Activated effector memory CD4-positive, alpha-beta T cell treated with Interleukin-2 at 50 U/mL for 16 hours (primary cell): Measurements from ENCODE around the gene PRKAR1B.

Experiments
- DNase-seq: peaks from one replicate; pipeline ENCODE4 v3.0.0-alpha.2; 2020

PRKAR1B gene

DNA sequence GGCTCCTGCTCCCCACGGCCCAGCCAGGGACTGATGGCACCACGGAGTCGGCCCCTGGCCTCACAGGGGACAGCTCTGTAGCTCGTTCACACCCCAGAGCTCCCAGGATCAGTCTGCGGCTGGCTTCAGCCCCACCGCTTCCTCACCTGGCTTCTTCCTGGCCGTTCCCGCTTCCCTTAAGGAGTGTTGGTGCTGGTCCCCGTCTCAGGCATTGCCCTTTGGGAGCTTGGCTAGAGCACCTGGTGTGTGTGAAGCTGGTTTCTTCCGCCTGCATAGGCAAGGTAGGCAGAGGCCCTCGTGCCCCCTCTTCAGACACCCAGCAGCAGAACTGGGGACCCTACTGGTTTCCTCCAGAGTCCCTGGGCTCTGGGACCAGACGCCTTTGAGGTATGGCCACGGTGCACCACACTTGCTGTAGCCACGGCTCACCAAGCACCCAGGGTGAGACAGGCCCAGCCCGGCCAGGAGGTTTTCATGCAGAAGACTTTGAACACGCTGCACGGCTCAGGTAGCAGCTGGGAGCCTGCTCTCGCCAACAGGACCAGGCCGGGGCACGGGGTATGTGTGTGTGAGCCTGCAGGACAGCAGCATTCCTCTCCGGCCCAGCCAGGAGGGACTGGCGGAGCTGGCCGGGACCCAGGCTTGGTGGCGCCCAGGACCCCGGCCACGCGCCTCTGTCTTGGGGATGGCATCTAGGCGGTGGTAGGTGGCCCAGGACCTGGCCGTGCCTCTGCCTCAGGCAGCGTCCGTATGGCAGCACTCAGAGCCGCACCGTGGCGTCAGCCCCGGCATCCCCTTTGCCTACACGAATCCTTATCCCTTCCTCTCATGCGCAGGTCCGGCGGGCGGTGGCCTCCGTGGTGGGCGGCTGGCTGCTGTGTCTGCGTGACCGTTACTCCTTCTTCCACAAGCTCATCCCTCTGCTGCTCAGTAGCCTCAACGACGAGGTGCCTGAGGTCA, 13.2 kb upstream of the PRKAR1B start:
- no peak for DNase-seq

DNA sequence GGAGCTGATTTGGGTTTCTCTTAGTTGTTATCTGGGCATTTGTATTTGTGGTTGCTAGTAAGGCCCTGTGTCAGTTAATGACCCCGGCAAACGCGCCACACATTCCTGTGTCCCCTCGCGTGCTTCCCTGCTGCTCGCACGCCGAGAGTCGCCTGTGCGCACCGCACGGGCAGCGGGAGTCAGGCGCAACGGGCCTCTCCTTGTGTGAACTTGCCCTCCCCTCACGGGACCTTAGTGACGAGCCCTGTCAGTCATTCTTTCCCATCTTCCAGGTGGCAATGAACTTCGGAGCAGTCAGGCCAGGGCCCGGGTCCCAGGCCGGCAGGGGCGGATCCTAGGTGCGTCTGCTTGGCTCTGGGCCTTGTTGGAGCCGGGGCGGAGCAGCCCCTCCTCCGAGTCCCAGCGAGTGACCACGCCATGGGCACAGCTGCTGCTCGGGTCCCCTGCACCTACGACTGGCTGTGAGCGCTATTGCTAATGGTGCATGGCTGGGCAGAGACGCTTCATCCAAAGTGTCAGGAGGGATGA, 12.4 kb upstream of the PRKAR1B start:
- DNase-seq, result no peak

DNA sequence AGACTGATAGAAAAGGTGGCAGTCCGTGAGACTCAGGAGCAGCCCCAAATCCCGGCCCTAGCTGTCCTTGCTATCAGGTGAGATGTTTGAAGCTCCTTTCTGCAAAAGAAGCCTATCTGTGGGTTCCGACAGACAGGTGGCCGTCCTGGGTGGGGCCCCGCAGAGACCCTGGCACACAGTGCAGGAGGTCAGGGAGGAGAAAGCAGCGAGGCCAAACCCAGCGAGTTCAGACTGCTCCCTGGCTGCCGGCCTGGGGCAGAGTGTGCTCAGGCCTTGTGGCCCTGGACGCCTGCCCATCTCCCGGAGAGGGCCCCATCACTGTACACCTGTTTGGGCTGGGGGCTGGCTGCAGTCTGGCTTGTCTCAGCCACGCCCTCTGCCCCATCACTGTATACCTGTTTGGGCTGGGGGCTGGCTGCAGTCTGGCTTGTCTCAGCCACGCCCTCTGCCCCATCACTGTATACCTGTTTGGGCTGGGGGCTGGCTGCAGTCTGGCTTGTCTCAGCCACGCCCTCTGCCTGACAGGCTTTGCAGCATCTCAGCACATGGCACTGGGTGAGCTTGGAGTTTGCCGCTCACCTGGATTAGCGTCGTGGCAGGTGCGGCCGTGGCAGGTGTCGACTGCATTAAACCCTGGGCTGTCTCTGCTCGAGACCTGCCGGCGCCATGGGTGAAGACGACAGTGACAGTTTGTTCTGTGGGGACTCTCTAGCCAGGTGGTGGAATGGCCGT, 11.8 kb upstream of the PRKAR1B start:
- DNase-seq, result no peak

DNA sequence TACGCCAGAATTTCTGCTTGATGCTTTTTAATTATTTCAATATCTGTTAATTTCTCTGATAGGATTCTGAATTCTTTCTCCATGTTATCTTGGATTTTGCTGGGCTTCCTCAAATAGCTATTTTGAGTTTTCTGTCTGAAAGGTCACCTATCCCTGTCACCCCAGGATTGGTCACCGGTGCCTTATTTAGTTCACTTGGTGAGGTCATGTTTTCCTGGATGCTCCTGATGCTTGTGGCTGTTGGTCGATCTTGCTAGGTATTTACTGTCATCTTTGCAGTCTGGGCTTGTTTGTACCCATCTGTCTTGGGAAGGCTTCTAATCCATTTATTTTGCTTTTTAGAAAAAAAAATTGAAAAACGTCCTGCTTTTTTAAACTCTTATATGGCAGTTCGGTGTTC, 11.2 kb upstream of the PRKAR1B start:
- no peak for DNase-seq

DNA sequence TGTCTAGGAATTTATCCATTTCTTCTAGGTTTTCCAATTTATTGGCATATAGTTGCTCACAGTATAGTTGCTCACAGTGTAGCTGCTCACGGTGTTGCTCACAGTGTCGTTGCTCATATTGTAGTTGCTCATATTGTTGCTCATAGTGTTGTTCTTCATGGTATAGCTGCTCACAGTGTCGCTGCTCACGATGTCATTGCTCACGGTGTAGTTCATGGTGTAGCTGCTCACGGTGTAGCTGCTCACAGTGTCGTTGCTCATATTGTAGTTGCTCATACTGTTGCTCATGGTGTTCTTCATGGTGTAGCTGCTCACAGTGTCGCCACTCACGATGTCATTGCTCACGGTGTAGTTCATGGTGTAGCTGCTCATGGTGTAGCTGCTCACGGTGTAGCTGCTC, 7.7 kb upstream of the PRKAR1B start:
- no peak for DNase-seq

DNA sequence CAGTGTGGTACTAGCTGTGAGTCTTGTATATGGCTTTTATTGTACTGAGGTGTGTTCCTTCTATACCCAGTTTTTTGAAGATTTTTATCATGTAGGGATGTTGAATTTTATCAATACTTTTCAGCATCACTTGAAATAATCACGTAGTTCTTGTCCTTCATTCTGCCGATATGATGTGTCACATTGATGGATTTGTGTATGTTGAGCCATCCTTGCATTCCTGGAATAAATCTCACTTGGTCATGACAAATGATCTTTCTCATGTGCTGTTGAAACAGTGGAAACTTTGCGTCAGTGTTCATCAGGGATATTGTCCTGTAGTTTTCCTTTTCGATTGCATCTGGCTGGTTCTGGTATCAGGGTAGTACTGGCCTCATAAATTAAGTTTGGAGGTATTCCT, 7.1 kb upstream of the PRKAR1B start:
- no peak for DNase-seq

DNA sequence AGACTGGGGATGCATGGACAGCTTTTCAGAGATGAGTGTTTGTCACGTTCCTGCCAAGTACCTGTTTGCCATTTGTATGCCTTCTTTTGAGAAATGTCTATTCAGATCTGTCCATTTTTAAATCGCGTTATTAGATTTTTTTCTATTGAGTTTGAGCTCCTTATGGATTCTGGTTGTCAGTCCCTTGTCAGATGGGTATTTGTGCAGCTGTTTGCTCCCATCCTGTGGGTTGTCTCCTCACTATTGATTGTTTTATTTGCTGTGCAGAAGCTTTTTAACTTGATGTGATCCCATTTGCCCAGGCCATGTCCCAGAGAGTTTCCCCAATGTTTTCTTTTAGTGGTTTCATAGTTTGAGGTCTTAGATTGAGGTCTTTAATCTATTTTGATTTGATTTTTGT, 5.5 kb upstream of the PRKAR1B start:
- no peak for DNase-seq

DNA sequence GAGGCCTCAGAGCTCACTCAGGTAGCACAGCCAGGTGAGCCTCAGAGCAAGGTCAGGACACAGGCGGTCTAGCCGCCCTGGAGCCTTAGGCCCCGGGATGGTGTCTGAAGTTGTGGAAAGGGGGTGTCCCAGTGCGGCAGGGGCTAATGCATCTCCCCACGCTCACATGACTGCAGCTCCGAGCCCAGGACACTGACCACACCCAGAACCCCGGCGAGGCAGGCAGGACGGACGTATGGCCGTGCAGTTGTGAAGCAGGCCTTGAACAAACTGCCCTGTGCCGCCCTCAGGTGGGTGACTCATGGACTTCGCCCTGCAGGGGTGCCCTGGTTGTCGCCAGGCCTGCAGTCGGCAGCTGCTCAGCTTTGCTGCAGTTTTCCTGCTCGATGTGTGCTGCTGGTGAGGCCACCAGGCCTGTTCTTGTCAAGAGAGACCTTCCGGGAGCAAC, 5.0 kb upstream of the PRKAR1B start:
- DNase-seq, result no peak

DNA sequence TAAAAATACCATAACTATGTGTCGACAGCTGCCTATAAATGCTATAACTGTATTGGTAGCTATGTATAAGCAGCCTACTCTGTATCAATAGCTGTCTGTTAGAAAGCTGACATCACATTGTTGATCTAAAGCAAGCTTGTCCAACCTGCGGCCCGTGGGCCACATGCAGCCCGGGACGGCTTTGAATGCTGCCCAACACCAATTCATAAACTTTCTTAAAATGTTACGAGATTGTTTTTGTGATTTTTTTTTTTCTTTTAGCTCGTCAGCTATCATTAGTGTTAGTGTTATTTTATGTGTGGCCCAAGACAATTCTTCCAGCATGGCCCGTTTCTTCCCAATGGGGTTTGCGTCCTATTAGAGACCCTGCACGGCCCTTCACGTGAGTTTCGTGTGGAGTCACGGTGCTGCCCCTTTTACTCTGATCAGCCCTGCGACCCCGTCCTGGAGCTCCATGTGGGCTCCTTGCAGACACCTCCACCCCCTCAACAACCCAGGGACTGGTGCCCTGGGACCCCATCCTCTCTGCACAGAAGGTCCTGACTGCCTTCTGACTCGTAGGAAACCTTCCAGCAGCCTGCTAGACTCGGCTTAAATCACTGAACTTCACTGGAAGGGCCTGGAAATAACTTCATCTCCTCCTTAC, 4.5 kb upstream of the PRKAR1B start:
- DNase-seq, result no peak

DNA sequence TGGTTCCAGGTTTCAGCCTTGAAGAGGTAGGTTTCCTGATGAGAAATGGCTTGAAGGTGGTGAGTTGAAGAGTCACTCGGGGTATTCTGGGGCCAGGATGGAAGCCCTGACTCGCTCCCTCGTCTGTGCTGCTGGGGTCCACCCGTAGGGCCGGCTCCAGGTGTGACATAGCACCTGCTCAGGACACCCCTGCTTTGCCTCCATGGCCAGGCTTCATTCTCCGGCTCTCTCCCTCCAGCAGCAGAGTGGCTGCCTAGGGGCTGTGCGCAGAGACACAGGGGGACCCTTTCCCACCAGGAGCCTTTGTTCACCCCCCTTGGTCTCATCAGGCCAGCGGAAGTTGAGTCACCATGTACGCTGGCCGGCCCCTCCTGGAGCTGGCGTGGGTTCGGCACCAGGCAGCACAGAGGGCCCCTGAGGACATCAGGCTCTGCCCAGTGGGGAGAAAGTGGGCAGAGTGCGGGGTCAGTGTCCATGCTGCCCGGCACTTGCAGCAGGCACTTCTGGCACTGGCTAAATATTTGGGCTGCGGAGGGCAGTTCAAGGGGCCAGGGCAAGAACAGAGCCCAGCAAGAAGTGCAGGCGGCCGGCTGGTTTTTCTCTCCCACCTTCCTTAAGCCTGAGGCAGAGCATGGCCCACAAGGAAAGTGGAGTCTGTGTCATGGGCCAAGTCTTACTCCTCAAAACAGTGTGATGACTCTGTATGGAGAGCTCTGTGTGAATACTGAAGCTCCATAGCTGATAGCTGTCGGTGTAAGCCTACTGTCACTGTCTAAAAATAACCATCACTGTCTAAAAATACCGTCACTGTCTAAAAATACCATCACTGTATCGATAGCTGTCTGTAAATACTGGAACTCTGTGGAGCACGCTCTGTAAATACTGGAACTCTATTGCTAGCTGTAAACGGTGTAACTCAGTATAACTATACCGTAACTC, 3.7 kb upstream of the PRKAR1B start:
- no peak for DNase-seq

DNA sequence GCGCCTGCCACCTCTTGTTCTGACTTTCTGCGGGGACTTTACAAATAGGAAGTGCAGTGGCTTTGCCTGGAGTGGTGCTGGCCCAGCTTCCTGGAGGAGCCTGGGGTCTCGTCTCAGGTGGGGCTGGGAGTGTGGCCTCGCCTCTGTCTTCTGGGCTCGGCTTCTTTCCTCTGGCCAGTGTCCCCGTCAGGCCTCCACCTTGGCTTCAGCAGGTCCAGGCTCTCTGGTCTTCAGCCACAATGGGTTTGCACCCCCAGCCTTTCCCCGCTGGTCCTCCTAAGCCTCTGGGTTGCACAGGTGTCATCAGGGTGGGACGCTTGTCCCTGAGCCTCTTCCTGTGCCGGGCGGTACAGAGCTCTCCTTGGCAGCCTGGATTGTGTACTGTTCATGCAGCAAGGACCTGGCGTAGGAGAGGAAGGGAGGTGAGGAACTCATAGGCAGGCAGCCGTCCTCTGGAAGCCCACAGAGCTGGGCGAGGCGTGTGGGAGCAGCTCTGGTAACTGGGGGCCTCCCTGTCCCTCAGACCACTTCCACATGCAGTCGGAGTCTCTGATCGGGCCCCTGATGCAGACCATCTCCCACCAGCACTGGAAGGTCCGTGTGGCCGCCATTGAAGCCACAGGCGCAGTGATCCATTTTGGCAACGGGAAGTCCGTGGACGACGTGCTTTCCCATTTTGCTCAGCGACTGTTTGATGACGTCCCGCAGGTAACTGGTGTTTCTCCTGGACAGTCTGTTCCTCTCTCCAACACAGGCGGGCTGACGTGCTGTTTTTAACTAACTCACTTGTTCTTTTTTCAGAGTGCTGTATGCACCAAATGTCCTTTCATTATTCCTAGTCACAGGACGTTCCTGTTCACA, 2.3 kb upstream of the PRKAR1B start:
- DNase-seq, result no peak

DNA sequence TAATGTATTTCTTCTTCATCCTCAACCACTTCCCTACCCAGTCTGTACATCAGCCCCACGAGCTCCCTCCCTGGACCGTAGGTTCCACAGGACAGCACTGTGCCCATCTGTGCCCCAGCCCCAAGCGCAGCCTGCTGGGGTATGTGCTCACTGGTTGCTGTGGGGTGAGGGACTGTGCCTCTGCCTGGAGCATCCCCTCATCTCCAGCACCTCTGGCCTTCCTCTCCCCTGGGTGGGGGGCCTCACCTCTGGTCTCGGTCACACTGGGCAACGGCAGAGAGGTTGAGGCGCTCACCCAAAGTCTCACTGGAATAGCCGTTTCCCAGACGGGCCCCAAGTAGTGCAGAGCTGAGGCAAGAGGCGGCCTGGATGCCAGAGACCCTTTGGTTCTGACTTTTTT, 1.5 kb upstream of the PRKAR1B start:
- no peak for DNase-seq

DNA sequence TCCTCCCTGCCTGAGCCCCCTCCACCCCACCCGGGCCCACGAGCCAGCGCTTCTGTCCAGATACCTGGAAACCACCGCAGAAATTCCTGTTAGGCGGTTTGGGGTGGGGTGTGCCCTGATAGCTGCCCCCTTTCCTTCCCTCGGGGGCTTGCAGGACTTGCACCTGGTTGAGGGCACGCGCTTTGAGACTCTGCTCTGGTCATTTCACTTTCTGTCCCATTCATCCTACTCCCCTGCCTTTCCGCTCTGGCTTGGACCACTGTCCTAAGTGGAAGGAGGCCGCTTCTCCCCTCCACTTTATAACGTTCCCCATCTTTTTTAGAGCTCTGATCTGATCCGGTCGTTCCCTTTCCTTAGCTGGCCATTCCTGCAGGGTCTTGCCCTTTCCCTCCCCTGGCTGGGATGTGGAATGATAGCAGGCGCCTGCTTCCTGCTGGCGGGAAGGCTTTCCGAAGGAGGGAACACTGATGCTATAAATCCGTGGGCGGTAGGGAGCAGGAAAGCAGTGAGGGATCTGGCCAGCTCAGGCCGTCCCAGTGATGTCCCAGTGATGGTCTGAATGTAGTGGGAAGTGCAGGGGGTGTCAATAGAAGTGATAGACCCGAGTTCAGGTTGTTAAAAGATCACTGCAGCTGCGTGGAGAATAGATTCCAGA, 852 bp upstream of the PRKAR1B start:
- no peak for DNase-seq

DNA sequence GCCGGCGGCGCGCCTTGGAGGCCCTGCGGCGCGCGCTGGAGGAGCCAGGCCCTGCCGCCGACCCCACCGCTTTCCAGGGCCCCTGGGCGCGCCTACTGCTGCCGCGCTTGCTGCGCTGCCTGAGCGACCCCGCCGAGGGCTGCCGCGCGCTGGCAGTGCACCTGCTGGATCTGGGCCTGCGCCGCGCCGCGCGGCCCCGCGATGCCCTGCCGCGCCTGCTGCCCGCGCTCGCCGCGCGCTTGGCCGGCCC, 302 bp downstream of the PRKAR1B start:
- DNase-seq, result no peak

DNA sequence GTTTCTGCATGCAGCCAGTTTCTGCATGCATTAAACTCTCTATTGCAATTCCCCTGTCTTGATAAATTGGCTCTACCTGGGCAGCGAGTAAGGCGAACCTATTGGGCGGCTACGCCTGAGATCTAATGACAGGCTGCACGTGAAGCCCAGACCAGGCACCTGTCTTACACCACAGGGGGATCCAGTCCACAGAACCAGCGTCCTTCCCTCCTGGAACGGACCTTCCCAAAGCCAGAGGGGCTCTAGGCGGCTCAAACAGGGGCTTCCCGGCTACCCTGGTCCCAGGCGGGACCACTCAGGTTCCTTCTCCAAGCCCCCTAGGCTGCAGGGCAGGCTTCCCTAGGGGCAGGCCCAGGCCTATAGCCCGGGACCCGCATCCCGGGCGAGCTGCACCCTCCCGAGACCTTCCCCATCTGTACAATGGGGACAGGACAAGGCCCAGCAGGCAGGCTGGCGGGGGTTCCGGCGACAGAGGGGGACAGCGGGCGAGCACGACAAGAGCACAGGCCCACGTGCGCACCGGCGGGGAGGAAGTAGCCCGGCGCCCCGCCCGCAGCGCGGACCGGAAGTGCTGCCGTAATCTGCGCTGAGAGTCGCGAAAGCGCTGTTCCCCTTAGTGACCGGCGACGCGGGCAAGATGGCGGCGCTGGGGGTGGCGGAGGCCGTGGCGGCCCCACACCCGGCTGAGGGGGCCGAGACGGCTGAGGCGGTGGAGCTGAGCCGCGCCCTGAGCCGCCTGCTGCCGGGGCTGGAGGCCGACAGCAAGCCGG, 812 bp downstream of the PRKAR1B start, which contains the start of gene DNAAF5:
Gene DNAAF5 (plus strand): TSS at position 616 of the 770 bp plus-strand sequence. CDS start 22 bp downstream, at position 638.
- DNase-seq, result peak; percentile 83

DNA sequence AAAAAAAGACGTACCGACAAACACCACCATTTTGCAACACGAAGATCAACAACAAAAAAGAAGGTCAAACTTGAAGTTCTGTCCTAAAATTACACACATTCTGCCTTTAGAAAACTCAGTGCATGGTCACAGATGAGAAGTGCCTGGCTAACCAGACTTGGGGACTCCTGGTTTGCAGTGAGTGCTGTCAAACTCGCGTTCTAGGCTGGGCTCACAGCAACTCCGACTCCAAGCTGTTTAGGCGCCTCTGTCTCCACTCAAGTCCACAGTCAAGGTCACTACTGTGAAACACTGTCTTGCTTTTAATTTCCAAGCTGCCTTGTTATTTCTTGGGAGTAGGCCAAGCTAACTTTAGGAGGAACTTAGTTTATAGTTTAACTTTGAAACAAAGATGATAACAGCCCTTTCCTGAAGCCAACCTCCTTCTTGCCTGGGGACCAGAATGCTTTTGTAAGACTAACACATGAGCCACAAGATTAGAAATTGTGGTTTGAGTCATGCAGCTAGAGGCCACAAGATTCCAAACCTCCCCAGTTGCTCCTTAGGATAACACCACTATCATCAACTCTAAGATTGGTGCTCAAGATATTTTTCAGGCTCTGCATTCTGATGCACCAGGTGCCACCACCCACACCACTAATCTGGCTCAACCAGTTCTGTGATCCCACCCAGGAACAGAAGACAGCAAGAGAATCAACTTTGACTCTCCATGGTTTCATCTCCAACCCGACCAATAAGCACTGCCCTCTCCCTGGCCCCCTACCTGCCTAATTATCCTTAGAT, 1.7 kb downstream of the PRKAR1B start:
- no peak for DNase-seq

DNA sequence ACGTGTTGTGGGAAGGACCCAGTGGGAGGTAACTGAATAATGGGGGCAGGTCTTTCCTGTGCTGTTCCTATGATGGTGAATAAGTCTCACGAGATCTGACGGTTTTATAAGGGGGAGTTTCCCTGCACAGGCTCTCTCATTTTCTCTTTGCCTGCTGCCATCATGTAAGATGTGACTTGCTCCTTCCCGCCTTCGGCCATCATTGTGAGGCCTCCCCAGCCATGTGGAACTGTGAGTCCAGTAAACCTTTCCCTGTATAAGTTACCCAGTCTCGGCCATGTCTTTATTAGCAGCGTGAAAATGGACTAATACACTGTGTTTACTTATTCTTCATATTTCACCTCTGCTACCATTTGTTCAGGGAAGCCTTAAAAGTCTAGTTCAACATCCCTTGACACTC, 2.8 kb downstream of the PRKAR1B start:
- no peak for DNase-seq

DNA sequence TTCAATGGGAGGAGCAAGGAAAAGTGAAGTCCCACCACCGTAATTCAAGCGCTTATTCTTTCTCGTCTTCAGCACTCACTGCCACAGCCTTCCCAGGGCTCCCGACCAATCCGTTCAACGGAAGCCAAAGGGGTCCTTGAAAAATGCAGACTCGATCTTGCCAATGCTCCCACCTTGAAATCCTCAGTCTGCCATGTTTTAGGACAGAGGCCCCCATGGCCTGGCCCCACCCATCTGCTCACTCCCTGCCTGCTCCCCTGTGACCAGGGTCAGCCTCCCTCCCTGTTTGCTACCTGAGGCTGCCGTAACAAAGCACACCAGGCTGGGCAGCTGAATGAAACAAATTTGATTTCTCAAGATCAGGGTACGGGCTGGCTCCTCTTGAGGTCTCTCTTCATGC, 3.5 kb downstream of the PRKAR1B start:
- no peak for DNase-seq

DNA sequence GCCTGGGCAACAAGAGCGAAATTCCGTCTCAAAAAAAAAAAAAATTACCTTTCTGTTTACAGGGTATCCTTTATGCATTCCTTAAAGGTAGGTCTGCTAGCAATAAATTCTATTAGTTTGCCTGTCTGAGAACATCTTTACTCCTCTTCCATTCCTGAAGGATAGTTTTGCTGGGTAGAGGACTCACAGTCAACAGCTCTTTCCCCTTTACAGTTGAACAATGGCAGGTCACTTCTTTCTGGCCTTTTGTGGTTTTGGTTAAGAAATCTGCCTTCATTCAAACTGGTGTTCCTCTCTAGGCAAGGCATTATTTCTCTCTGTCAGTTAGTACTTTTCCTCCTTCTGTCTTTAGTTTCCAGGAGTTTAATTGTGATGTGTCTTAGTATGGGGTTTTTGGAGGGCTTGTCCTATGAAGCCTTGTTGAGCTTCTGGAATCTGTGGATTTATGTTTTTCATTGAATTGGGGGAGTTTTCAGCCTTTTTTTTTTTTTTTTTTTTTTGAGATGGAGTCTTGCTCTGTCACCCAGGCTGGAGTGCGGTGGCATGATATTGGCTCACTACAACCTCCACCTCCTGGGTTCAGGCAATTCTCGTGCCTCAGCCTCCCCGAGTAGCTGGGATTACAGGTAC, 5.3 kb downstream of the PRKAR1B start:
- DNase-seq, result no peak
